Measurements from ENCODE around the gene ZBTB2.

Gene ZBTB2, protein sequence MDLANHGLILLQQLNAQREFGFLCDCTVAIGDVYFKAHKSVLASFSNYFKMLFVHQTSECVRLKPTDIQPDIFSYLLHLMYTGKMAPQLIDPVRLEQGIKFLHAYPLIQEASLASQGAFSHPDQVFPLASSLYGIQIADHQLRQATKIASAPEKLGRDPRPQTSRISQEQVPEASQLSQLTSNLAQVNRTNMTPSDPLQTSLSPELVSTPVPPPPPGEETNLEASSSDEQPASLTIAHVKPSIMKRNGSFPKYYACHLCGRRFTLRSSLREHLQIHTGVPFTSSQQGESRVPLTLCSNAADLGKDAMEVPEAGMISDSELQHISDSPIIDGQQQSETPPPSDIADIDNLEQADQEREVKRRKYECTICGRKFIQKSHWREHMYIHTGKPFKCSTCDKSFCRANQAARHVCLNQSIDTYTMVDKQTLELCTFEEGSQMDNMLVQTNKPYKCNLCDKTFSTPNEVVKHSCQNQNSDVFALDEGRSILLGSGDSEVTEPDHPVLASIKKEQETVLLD

DNA sequence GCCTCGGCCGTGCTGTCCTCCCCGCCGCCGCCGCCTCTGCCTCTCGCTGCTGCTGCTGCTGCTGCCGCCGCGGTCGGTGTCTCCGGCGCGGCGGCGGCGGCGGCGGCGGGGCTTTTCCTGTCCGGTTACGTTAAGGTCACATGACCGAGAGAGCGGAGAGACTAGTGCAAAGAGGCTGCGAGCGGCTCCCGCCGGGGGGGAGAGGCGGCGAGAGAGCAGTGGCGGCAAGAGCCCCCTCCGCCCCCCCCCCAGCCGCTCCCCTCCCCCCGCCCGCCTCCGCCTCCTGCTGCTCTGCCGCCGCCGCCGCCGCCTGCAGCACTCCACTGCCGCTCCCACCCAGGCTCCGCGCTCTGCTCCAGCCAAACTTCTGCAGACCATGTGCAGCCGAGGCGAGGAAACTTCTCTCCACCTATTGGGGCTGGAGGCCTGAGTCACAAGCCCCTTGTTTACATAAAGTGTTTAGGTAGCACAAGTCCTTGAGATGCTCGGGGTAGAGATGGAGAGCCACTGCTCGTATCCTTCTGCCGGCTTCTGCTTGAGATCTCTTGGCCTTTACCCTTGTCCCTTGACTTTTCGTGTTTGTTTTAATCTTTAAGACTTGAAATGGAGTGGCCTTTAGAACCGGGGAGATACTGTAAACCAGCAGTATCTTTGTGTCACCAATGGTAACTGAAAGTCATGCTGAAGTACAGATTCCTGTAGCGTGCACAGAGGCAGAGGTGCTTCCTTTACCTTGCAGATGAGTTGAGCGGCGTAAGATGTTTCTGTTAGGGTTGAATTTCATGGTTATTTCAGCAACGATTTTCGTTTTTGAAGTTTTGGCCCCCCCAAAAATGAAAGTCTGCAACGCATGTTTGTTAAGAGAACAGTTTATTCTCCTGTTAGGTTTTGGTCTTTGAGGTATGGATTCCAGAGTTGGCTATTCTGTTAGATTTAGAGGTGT lies at the start of gene ZBTB2:
Gene ZBTB2 (minus strand): TSS at position 89 of the 943 bp plus-strand sequence. CDS start 17,922 bp downstream, outside the sequence.
- DNase-seq: peak; percentile 46 to 69

DNA sequence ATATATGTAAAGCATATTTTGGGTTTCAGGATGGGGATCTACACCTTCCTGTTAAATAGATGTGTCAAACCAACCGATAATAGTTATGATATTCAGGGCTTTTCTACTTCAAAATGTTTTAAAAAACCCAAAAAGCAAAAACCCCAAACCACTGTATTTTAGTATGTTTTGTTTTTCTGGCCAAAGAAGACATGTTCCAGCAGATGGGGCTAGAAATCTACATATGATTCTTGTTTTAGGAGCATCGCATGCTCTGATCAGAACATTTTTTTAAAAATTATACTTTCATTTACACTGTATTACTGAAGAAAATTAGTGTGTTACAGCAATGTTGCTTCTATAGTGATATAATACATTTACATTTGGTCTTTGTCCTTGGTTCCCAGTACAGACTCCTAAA lies 49.6 kb upstream of the ZBTB2 start:
- peak in 1 of 2 experiments; percentile 9 for DNase-seq

DNA sequence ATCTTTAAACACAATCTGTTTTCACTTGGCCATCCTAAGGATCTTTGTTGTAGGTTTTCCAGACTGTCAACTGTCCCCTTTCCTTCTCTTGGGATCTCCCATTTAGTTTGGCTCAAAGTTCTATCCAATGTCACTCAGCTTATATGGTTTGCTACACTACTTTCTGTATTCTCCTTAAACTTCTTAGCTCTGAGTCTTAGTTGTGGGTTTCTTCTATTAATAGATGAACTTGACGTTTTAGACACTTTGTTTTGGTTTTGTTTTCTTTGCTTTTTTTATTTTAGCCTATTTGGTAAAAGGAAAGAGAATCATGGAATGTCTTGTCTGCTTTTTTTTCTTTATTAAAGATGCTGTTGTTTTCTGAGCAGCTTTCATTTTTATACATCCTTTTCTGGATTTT lies 49.1 kb upstream of the ZBTB2 start:
- DNase-seq: no peak

DNA sequence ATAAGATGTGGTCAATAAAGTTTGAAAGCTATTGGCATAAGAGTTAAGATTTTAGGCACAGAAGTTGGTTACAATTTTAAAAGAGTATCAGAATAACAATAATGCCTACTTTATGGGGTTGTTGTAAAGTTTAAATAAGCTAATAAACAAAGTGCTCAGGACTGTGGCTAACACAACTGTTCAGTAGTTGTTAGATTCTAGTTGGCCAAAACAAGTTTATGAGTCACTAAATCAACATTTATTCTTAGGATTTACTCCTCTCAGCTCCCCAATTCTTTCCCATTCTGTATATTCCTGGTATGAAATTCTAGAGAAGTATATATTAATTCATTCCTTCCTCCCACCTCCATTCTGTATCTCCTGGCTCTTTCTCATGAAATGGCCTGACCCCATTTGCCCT lies 46.0 kb upstream of the ZBTB2 start:
- DNase-seq: no peak

DNA sequence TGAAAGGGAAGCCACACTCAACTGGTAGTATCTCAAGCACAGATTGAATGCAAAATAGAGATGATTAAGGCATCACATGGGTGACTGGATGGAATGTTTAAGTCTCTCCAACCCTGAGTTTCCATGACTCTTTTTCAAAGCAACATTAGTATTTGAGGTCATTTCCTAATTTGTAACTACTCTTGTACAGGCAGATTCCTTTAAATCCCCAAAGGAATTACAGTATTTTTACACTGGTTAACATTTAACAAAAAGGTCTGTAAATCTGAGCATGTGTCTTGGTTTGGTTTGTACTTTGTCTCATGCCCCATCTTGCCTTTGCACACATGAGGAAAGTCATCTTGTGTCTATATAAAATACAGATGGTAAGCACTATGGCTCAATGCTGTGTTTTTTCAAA lies 45.4 kb upstream of the ZBTB2 start:
- DNase-seq: no peak

DNA sequence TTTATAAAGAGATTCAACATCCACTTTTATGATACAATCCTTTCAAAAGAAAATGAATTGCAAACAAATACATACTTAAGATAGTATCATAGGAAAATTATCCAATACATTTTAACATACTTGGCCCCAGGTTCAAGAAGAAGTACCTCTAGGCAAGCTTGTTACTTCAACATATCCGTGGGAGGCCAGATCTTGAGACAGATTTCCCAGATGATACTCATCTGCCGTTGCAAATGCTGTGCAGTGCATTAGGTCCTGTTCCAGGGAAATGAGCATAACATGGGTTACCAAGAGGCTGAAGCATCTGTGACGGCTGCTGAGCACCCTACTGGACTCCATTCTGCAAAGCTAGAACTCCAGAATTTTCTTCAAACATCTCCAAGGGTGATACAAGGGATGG lies 44.9 kb upstream of the ZBTB2 start:
- DNase-seq: no peak

DNA sequence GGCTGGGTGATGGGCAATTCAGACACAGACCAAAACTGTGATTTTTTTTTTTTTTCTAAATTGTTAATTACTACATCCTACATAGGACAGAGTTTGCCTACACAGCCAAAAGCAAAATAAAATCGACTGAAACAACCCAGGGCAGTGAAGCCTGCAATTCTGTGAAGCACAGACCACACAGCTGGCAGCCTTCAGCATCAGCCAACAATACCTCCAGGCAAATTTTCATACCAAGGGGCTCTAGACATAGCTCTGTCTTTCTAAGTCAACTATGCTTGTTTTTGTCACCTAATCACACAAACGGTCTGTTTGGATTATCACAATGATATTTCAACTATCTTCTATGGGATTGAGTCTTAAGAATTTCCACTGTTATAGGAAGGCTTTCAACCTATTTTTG lies 43.0 kb upstream of the ZBTB2 start:
- DNase-seq: no peak

DNA sequence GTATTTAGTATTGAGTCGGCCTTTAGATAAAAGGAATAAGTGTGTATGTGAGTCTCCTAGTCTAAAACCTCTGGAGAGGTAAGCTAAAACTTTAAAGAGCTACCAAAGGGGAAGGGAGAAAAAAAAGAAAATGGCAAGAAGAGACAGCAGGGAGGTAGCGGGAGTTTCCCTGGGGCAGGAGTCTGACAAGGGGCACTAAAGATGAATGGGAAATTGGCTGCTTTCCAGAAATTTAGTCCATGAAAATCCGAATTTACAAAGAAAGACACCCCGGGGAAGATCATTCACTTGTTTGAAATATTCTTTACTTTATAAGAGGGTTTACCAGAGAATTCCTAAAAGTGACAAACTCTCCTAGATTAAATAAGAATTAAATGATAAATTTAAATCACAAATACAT lies 41.3 kb upstream of the ZBTB2 start:
- DNase-seq: no peak

DNA sequence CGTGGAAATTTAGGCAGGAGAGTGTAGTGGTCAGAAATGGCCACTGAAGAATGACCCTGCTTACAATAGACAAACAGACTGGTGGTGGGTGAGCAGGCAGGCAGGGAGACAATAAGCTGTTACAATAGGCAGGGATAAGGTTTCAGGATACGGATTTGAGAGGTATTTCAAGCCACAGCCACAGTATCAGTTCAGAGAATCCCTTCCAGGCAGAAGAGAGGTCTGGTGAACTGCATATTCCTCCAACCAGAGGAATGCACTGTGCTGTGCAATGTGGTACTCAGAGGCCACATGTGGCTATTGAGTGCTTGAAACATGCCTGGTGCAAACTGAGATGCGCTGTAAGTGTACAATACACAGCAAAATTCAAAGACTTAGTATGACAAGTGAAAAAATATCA lies 40.0 kb upstream of the ZBTB2 start:
- no peak for DNase-seq

DNA sequence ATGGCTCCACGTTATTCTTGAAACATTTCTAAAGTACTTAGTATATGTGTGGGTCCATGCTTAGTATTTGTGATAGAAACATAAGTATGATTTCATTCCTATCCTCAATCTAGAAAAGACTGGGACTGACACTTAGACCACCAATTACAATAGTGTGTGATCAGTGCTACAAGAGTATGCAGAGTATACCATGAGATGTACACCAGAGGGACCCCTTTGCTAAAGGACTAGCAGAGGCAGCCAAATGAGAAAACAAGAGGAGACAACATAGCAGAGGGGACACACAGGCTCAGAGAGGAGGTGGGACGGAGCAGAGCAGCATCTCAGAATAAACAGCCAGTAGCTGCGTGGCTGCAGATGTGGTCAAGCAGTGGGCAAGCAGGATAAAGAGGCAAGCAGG lies 39.5 kb upstream of the ZBTB2 start:
- no peak for DNase-seq

DNA sequence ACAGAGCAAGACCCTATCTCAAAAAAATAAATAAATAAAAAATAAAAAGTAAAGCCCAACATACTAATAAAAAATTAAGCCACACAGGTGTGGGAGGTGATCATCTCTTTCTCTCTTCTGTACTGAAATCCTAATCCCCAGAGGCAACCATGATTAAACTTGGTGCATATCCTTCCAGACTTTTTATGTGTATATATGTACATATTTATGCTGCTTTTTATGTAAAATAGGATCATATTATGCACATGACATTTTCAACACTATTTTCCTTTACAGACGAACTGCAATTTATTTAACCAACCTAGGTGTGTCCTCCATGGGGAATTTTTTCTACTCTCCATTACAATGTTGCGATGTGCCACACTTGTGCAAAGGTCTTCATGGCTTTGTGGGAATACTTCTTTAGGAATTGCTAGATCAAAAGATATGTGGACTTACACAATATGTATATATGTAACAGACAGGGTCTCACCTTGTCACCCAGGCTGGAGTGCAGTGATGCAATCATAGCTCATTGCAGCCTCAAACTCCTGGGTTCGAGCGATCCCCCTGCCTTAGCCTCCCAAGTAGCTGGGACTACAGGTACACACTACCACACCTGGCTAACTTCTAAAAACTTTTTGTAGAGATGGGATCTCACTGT lies 36.9 kb upstream of the ZBTB2 start:
- DNase-seq: no peak

DNA sequence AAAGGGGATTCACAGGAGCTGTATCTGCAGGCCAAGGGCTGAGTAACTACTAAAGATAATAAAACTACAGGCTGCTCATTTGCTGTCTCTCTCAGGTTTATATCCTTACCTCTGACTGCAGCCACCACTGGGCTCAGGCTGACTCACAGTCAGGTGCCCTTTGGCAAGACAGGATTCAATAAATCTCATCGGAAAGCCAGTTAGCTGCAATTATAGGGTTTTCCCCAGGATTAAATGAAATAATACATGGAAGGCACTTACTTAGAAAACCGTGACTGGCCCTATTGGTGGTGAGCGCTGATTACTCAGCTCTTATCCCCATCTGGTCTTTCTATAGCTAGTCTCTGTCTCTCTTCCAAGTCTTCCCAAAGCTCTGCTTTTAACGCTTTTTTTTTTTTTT lies 34.2 kb upstream of the ZBTB2 start:
- DNase-seq: no peak

DNA sequence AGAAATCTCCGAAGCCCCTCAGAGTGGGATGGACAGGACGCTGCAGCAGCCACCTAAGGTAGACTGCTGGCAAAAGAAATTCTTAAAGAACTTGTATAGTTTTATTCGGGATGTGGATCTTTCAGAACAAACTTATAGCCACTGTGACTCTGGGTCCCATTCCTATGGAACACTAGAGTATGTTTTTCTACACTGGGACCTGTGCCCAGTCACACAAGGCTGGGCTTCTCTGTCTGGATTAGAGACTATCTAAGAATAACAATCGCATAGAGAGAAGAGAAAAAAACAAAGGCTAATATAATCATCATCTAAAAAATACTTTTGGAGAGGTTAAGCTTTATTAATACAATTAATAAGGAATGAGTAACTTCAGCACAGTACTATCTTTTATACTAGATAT lies 31.6 kb upstream of the ZBTB2 start:
- DNase-seq: no peak

DNA sequence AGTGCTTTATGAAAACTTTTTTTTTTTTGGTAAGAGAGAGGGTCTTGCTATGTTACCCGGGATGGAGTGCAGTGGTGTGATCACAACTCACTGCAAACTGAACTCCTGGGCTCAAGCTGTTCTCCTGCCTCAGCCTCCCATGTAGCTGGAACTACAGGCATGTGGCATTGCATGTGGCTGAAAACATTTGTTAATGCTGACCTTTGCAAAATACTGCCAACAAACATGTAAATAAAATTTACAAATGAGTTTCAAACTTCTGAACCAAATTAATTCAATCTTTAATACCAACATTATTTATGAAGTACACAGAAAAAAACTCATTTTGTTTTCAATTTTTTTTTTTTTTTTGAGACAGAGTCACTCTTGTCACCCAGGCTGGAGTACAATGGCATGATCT lies 26.1 kb upstream of the ZBTB2 start:
- no peak for DNase-seq

DNA sequence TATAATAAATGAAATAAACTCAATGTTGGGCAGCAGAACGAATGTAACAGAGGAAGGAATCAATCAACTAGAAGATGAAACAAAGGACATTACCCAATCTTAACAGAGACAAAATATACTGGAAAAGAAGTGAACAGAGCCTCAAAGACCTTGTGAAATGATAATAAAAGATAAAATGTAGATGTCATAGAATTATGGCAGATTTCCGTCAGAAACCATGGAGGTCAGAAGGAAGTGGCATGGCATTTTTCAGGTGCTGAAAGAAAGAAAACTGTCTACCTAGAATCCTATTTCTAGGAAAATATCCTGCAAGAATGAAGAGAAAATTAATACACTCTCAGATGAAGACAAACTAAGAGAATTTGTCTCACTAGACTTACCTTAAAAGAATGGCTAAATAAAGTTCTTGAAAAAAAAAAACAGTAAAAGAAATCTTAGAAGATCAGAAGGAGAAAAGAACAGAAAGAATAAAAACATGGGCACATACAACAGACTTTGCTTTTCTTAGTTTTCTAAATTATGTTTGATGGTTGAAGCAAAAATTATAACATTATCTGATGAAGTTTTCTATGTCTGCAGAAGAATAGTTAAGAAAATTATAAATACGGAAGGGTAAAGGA lies 23.4 kb upstream of the ZBTB2 start:
- no peak for DNase-seq

DNA sequence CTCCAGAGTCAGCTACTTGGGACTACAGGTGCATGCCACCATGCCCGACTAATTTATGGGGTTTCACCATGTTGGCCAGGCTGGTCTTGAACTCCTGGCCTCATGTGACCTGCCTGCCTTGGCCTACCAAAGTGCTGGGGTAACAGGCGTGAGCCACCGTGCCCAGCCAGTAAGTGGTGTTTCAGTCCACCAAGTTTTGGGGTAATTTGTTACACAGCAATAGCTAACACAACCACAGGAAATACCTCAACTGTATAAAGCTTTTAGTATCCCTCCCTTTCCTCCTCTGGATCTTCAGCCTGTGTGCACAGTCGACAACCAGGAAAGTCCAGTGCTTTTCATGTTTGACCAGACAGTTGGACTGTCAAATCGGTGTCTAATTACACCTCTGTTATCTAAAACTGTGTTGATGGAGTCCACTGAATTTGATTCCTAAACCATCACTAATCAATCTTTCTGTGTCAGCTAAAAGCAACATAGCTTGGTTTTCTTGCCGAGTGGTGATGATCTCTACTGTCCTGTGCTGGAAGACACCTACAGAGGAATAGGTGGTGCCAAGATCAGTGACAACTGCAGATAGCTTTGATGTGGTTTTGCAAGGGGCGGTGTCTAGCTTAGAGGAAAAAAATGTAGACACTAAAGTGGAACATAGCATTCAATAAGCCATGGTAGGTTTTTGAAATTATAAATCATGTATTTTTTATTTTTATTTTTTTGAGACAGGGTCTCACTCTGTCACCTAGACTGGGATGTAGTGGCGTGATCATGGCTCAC lies 22.2 kb upstream of the ZBTB2 start:
- DNase-seq: no peak

DNA sequence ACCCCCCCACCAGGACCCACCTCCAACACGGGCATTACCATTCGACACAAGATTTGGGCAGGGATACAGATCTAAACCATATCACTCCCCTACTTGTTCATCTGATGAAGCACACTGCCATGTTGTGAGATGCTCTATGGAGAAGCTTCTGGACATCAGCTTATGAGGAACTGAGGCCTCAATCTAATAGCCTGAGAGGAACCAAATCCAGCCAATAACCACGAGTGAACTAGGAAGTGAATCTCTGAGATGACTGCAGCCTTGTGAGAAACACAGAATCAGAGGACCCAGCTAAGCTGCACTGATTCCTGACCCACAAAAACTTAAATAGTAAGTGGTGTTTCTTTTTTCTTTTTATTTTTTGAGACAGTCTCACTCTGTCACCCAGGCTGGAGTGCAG lies 21.6 kb upstream of the ZBTB2 start:
- DNase-seq: no peak

DNA sequence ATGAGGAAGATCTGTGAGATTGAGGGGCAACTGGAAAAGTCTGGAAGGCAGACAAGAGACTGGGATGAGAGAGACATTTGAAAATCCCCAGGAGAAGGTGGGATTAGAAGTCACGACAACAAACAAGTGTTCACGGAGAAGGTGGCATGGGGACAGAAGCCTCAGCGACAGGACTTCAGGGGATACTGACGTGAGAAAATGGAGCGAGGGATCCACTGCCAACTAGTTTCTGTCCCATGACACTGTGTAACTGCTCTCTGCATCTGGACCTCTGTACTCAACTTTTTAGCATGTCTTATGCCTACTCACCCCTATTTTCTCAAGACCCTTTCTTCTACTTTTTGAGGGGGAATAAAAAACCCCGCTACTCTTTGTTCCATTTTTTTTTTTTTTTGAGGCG lies 18.3 kb upstream of the ZBTB2 start:
- DNase-seq: no peak

DNA sequence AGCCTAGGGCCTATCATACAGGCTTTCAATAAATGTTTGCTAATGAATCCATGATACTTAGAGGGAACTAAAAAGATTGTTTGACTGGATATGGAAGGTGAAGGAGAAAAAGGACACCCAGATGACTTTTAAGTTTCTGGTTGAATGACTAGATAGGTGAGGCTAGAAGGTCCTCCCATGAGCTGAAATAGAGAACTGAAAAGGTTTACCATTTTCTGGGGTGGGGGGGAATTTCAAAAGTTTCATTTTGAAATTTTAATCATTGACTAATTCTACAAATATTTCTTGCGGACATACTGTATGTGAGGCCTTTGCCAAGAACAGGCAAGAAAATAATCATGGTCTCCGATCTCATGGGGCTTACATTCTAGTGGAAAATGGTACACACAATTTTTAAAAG lies 17.9 kb upstream of the ZBTB2 start:
- no peak for DNase-seq

DNA sequence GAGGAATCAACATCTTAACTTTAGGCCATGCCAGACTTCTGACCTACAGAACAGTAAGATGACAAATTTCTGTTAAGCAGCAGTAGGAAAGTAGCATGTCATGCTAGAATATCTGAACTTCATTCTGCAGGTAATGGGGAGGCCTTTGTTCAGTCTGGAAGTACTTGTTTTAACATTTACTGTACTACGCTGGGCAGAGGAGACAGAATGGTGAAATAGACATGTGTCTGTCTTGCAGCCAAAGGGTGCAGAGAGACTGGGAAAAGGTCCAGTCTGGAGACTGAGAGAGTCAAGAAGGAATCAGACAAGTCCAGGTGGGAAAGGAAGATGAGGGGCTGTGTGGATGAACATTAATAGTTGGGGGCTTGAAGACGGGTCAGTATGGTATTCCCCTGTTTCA lies 17.5 kb upstream of the ZBTB2 start:
- no peak for DNase-seq

DNA sequence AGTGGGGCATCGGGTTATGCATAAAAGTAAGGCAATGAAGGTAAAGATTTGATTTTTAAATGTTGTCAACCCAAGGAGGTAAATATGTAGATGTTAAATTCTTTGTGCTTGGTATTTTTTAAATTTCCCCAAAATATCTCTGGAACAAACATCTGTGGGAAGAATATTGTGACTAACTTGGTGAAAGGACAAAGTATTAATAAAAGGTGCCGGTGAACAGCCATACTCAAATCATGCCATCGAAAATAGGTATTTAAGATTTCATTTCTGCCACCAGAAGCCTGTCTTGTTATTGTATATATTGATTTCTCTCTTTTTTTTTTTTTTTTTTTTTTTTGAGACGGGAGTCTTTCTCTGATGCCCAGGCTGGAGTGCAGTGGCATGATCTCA lies 12.6 kb upstream of the ZBTB2 start:
- no peak for DNase-seq

DNA sequence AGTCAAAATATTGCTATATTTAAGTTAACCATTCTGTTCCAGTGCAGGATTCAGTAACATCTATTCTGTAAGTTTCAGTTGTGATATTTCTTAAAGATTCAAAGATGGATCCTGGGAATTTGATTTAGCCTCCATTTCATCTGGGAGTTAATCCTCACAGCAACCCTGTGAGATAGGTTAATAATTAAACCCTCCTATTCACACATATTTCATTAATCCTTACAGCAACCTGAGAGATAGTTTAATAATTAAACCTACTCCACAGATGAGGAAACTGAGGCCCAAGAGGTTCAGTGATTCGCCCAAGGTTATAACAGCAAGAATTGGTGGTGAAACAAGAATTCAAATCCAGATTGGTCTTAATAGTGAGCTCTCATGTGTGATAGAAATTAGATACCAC lies 10.9 kb upstream of the ZBTB2 start:
- no peak for DNase-seq

Measured in SW 1271 (cell line).